ENCODE measurements around the gene ARMC5.

GRCh38 chr16:31436221-31437045 is 22.9 kb upstream of the ARMC5 start:
- no peak for TF ChIP-seq BHLHE40 (IDR thresholded peaks at IDR 0.05; ENCODE audit: borderline replicate concordance in 1 of 2, low read depth in 2 of 2, low read length in 1 of 2)
- TF ChIP-seq, protein P1, sequence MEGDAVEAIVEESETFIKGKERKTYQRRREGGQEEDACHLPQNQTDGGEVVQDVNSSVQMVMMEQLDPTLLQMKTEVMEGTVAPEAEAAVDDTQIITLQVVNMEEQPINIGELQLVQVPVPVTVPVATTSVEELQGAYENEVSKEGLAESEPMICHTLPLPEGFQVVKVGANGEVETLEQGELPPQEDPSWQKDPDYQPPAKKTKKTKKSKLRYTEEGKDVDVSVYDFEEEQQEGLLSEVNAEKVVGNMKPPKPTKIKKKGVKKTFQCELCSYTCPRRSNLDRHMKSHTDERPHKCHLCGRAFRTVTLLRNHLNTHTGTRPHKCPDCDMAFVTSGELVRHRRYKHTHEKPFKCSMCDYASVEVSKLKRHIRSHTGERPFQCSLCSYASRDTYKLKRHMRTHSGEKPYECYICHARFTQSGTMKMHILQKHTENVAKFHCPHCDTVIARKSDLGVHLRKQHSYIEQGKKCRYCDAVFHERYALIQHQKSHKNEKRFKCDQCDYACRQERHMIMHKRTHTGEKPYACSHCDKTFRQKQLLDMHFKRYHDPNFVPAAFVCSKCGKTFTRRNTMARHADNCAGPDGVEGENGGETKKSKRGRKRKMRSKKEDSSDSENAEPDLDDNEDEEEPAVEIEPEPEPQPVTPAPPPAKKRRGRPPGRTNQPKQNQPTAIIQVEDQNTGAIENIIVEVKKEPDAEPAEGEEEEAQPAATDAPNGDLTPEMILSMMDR (IDR thresholded peaks at IDR 0.05 in 2 of 3, conservative IDR thresholded peaks at IDR 0.05 in 1 of 3; ENCODE audit: control insufficient read depth in 2 of 3, extremely low read depth in 1 of 3, insufficient read depth in 1 of 3, low read depth in 3 of 3, low read length in 3 of 3) = no peak
- TF ChIP-seq FOXM1 (IDR thresholded peaks at IDR 0.05; ENCODE audit: low read depth, low read length) = no peak
- no peak for TF ChIP-seq CEBPB (IDR thresholded peaks at IDR 0.05; ENCODE audit: borderline replicate concordance in 1 of 2, low read depth in 2 of 2, low read length in 2 of 2)
- TF ChIP-seq EP300 (IDR thresholded peaks at IDR 0.05; ENCODE audit: borderline replicate concordance in 1 of 2, control insufficient read depth in 1 of 2, low read depth in 2 of 2, low read length in 2 of 2) = no peak
- TF ChIP-seq MYC (IDR thresholded peaks at IDR 0.05; ENCODE audit: insufficient read depth, insufficient read length, insufficient replicate concordance, low read length, severe bottlenecking) = no peak
- TF ChIP-seq MAX (IDR thresholded peaks at IDR 0.05; ENCODE audit: low read depth, low read length) = no peak
- TF ChIP-seq SREBF1 (IDR thresholded peaks at IDR 0.05; ENCODE audit: low read length) = no peak
- TF ChIP-seq POLR2A (IDR thresholded peaks at IDR 0.05; ENCODE audit: low read depth, low read length) = no peak
- TF ChIP-seq ZSCAN29 (IDR thresholded peaks at IDR 0.05) = no peak

All from GM12878 (cell line).